GM21423 (cell line): ENCODE data around the gene LLCFC1.

Experiments used
- ATAC-seq: cut with Tn5 transposase; IDR thresholded peaks from one replicate; pipeline ENCODE4 v1.9.1; 2021; ENCODE audit warnings: mild to moderate bottlenecking, moderate library complexity; ENCODE audit not compliant: unreplicated experiment

Gene LLCFC1

GRCh38 chr7:142908921-142909890, 30.1 kb upstream of the LLCFC1 start:
- ATAC-seq = no peak

- ATAC-seq = no peak
These were observed 29.3 kb upstream of the LLCFC1 start for GRCh38 chr7:142910031-142910433.

GRCh38 chr7:142910481-142910880, 28.8 kb upstream of the LLCFC1 start:
- ATAC-seq = no peak

- ATAC-seq = no peak
These were observed 26.2 kb upstream of the LLCFC1 start for GRCh38 chr7:142913051-142913450.

GRCh38 chr7:142913566-142913965, 25.7 kb upstream of the LLCFC1 start:
- ATAC-seq = no peak

- no peak for ATAC-seq
These were observed 25.2 kb upstream of the LLCFC1 start for GRCh38 chr7:142914121-142914520.

- ATAC-seq = no peak
These were observed 24.0 kb upstream of the LLCFC1 start for GRCh38 chr7:142915315-142915714.

GRCh38 chr7:142916508-142916907, 22.8 kb upstream of the LLCFC1 start:
- ATAC-seq = no peak

DNA sequence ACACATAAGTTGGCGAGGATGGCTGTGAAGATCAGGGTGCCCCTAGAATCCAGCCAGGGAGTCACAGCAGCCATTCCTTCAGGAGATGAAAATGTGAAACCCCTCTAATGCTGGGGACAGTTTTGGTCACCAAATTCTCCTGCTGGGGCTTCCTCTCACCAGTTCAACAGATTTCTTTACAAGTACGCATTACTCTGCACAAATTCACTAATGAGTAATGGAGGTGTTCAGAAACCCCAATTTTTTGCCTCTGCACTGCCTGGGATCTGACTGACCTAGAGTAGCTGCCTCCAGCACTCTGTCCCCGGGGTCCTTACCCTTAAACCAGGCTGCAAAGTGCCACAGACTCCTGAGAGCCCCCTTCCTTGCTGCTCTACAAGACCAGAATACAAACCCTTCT, 21.8 kb upstream of the LLCFC1 start:
- no peak for ATAC-seq

DNA sequence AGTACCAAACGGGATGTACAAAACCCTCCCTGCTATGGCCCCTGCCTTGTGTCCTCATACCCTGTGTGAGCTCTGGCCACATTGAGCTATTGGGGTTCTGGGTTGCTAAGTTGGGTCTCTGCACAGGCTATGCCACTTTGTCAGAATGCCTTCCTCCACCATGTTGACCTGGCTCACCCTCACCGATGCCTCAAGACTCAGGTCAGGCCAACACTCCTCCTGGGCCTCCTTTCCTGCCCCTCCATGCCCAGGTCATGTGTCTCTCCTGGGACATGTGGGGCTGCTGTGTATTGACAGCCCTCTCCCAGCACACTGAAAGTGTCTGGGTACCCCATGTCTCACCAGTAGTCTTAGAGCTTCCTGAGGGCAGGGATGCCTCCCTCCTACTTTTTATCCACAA, 20.4 kb upstream of the LLCFC1 start:
- ATAC-seq = no peak

DNA sequence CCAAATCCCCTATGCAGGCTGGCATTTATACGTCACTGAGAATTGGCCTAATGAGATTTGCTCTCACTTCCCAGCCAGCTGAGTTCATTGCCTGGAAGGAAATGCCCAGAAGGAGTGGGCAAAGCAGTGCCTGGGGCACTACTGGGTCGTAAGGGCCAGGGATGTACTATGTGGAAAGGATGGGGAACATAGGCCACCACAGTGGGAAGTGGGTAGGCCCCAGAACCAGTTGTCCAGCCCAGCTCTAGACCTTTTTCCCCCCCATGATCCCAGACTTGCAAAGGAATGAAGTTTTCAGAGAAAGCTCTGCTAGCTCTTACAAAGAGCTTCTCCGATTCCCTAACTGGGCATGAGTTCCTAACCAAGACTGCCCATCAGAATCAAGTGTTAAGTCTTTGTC, 19.6 kb upstream of the LLCFC1 start:
- ATAC-seq = no peak

DNA sequence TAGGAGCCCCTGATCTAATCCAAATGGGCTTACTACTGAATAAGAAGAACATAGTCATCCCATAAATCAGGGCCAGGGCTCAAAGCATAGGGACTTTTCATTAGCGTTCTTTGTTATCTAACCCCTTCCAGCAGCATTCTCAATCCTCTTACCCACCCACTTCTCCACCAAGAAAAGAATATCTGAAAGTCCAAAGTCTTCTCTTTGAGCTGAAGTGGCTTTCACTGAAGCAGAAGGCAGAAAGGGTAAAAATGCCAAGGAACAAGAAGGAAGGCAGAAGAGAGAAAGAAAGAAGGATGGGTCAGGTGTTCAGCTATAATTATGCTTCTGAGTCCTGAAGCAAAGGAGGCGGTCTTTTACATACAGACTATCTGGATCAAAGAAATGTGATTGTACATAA, 15.9 kb upstream of the LLCFC1 start:
- ATAC-seq = no peak

- ATAC-seq = no peak
These were observed 13.9 kb upstream of the LLCFC1 start for GRCh38 chr7:142925413-142925812.

- no peak for ATAC-seq
These were observed 12.1 kb upstream of the LLCFC1 start for GRCh38 chr7:142927085-142927745.

- ATAC-seq = no peak
These were observed 11.3 kb upstream of the LLCFC1 start for GRCh38 chr7:142927949-142928348.

- ATAC-seq = no peak
These were observed 9.1 kb upstream of the LLCFC1 start for GRCh38 chr7:142930126-142930730.

DNA sequence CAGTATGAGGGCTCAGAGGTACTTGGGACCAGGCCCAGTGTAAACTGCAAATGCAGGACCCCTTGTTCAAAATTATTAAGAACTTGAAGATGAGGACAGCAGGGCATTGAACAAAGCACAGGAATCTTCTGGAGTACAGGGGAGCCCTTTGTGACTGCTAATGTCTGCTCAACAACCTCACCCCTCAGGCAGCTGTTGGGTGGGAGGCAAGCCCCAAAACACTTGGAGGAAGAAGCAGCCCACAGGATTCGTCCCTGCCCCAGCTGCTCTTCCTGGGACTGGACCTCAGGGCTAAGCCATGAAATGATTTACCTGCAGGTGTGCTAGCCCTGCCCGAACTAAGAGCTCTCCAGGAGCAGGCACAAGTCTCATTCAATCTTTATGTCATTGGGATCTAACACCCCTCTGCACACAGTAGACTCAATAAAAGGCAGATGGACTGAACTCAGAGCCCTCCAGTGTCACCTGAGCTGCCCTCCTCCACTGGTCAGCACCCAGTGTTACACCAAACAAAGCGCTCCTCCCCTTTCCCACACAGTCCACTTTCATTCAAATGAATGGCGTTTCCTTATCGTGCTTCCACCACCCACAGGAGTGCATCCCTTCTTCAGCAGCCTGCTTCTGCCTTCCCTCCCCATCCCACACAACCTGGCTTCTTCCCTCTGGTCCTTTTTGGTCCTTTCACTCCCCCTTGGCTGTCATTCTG, 6.7 kb upstream of the LLCFC1 start:
- ATAC-seq = no peak

DNA sequence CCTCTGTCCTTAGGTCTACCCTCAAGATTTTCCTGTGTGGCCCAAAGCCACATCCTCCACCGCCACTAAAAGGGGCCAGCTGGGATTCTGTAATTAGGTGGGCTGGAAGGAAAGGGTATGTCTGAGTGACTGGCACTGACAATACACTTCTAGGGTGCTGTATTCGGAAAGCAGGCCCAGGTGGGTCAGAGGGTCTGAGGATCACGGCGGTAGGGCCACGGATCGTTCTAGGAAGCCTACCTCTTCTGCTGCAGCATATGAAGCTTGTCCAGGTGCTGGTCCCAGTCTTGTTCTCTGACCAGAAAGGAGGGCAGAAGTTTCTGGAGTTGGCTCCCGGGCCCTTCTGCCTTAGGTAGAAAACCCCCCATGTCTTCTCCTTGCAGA, 6.2 kb upstream of the LLCFC1 start:
- no peak for ATAC-seq

DNA sequence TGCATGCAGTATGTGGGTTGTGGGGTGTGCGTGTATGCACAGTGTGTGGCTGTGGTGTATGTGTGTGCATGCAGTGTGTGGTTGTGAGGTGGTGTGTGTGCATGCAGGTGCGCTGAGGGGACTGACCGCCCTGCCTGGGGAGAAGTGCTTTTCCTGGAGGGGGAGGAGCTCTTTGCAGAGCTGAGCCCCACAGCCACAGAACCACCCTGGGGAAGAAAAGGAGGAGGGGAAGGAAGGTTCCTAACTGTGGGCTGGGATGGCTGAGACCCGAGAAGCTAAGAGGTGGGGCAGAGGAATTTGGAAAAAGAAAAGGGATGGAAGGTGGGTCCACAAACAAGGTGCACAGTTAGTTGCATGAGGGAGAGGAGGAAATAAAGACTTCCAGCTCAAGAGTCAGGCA, 5.7 kb upstream of the LLCFC1 start, which contains the start of gene TRPV5:
TSS of gene TRPV5 (minus strand) at position 123 of the 400 bp plus-strand sequence. CDS start 287 bp downstream, outside the sequence.
- no peak for ATAC-seq

DNA sequence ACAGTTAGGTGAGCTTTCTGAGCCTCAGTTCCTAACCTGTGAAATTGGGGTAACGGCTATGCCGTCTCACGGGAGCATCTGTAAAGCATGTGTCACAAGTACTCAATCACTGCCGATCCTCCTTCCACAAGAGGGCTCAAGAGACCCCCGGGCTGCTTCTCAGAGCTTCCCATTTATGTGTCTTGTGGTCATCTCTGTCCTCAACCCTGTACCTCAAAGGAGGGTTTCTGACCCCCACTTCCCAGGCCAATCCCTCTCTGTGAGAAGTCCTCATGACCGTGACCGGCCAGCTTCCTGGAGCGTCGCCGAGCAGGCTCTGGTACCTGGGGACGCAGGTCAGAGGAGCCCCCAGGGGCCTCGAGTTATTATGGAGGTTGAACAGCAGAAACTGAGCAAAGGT, 5.2 kb upstream of the LLCFC1 start:
- ATAC-seq = no peak

- no peak for ATAC-seq
These were observed 3.2 kb upstream of the LLCFC1 start for GRCh38 chr7:142935941-142936565.
